GM18867 (cell line): ENCODE data around the gene DNAJB11.
"Not testable (repeated sequence)": the region's sequence is repeated elsewhere in the genome, so short reads cannot be mapped to it uniquely, and the experiment has no call there.

Experiments
- ATAC-seq: cut with Tn5 transposase; IDR thresholded peaks from one replicate; pipeline ENCODE4 v1.9.1; 2021; ENCODE audit warnings: mild to moderate bottlenecking, moderate library complexity; ENCODE audit not compliant: unreplicated experiment

DNAJB11 gene

GRCh38 chr3:186570096-186570940, at the start of gene DNAJB11:
TSS of gene DNAJB11 (plus strand) at chr3:186570720. CDS start at chr3:186570898, 178 bp downstream.
- peak; percentile 81 for ATAC-seq

GRCh38 chr3:186520957-186521842, 49.3 kb upstream of the DNAJB11 start:
- peak; percentile 63 for ATAC-seq

- no peak for ATAC-seq
These were observed 47.5 kb upstream of the DNAJB11 start for GRCh38 chr3:186523022-186523421.

GRCh38 chr3:186523434-186523833, 47.1 kb upstream of the DNAJB11 start:
- ATAC-seq, result no peak

GRCh38 chr3:186524616-186525015, 45.9 kb upstream of the DNAJB11 start:
- no peak for ATAC-seq

GRCh38 chr3:186525369-186526255, 44.9 kb upstream of the DNAJB11 start:
- no peak for ATAC-seq

- peak; percentile 39 for ATAC-seq
These were observed 44.3 kb upstream of the DNAJB11 start for GRCh38 chr3:186526256-186526606.

GRCh38 chr3:186529201-186529999, 41.1 kb upstream of the DNAJB11 start:
- no peak for ATAC-seq

GRCh38 chr3:186530415-186530814, 40.1 kb upstream of the DNAJB11 start:
- ATAC-seq, result no peak

- ATAC-seq, result not testable (repeated sequence)
These were observed 38.8 kb upstream of the DNAJB11 start for GRCh38 chr3:186531694-186532093.

- peak; percentile 63 for ATAC-seq
These were observed 37.9 kb upstream of the DNAJB11 start for GRCh38 chr3:186532598-186533072.

- ATAC-seq, result peak; percentile 88
These were observed 36.3 kb upstream of the DNAJB11 start for GRCh38 chr3:186534113-186534669.

GRCh38 chr3:186536883-186537844, 33.4 kb upstream of the DNAJB11 start:
- ATAC-seq, result no peak

GRCh38 chr3:186538779-186539178, 31.7 kb upstream of the DNAJB11 start:
- ATAC-seq, result peak; percentile 28

- no peak for ATAC-seq
These were observed 30.2 kb upstream of the DNAJB11 start for GRCh38 chr3:186540221-186540834.

- no peak for ATAC-seq
These were observed 29.7 kb upstream of the DNAJB11 start for GRCh38 chr3:186540835-186541226.

- ATAC-seq, result no peak
These were observed 26.2 kb upstream of the DNAJB11 start, which contains the start of gene CRYGS for GRCh38 chr3:186544281-186544680. TSS of gene CRYGS (minus strand) at chr3:186544380. CDS start at chr3:186544326, 54 bp downstream.

- no peak for ATAC-seq
These were observed 21.0 kb upstream of the DNAJB11 start for GRCh38 chr3:186549497-186549896.
